Transverse colon (tissue), 4 donors: ENCODE data around the gene EDC3.

ENCODE experiments used
- CTCF ChIP-seq, 5 experiments: fragments of 200-600 bp in 3 of 5; fragments of 450-650 bp in 2 of 5; sonication (generic) in 3 of 5; IDR thresholded peaks; 1 replicate in 2 of 5; 2 replicates in 3 of 5; pipeline ENCODE4 v1.5.1; 2016 to 2017; ENCODE audit warnings: antibody characterized with exemption in 5 of 5, inconsistent platforms in 3 of 5, mild to moderate bottlenecking in 2 of 5, moderate library complexity in 1 of 5
- EP300 ChIP-seq: sonication (generic); formaldehyde crosslinking; IDR thresholded peaks from one replicate; pipeline ENCODE4 v1.6.1; 2017; ENCODE audit warnings: antibody characterized with exemption, low read depth
- POLR2A ChIP-seq: fragments of 450-650 bp; IDR thresholded peaks from one replicate; pipeline ENCODE4 v1.6.1; 2016; ENCODE audit warnings: antibody characterized with exemption, mild to moderate bottlenecking, moderate library complexity
- POLR2AphosphoS5 ChIP-seq, 3 donors: sonication (generic); formaldehyde crosslinking; IDR thresholded peaks; one replicate each; pipeline ENCODE4 v1.6.1; 2016; ENCODE audit warnings: antibody characterized with exemption in 3 of 3

DNA sequence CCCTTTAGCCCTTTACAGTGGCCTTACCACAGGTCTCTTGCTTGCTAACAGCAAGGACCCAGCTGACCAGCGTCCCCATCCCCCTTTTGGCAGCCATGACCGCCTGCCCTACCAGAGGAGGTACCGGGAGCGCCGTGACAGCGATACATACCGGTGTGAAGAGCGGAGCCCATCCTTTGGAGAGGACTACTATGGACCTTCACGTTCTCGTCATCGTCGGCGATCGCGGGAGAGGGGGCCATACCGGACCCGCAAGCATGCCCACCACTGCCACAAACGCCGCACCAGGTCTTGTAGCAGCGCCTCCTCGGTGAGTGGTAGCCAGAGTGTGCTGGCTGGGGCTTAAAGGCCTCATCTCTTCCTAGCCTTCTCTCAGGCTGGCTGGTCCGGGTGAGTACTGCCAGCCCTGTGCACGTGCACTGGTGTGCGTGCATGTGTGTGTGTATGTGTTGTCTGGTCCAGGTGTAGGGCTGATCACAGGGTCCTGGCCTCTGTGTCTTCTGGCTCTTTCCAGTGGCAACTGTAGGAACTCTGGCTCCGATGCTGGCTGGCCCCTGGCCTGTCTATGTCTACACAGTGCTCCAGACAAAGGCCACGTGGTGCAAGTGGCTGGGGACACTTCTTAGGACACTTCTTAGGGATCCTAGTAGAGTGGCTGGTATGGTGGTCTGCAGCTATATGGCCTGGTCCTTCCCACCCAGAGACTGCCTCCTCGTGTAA lies 75.7 kb downstream of the EDC3 start:
- no peak for TF ChIP-seq POLR2A
- TF ChIP-seq CTCF (IDR thresholded peaks at IDR 0.05): no peak
- TF ChIP-seq POLR2AphosphoS5 (IDR thresholded peaks at IDR 0.05): no peak
- no peak for TF ChIP-seq EP300
